GM12878 (cell line): ENCODE results near the gene JAG2. TPM values are rescaled to one million over a fixed set of nuclear protein-coding genes. Genes with fewer than 3 reads are reported as not detected.
A peak's percentile ranks its signal among the peaks of the same experiment; 100 is the strongest.

Experiments
- CBX3 ChIP-seq: fragments of 200-600 bp; sonication (generic); IDR thresholded peaks from 2 replicates; pipeline ENCODE4 v1.6.1; 2016; ENCODE audit warnings: low read depth, borderline replicate concordance
- DPF2 ChIP-seq: fragments of 450-650 bp; IDR thresholded peaks from 2 replicates; pipeline ENCODE4 v1.6.1; 2017; ENCODE audit warnings: mild to moderate bottlenecking
- E2F4 ChIP-seq: IDR thresholded peaks from 2 replicates; pipeline ENCODE4 v1.6.1; 2012; ENCODE audit warnings: low read depth, low read length, improper control_type of control experiment
- GABPA ChIP-seq: IDR thresholded peaks from 2 replicates; pipeline ENCODE4 v1.6.1; 2014; ENCODE audit warnings: antibody characterized with exemption, low read depth, mild to moderate bottlenecking, inconsistent platforms
- HSF1 ChIP-seq: fragments of 150-350 bp; IDR thresholded peaks from 2 replicates; pipeline ENCODE4 v1.6.1; 2014; ENCODE audit warnings: mild to moderate bottlenecking, low read depth, low read length
- MEF2A ChIP-seq: IDR thresholded peaks from 2 replicates; pipeline ENCODE4 v1.6.1; 2011; ENCODE audit warnings: low read depth, mild to moderate bottlenecking, low read length, moderate library complexity; ENCODE audit not compliant: insufficient read depth
- POLR2A ChIP-seq: IDR thresholded peaks from 2 replicates; pipeline ENCODE4 v1.6.1; 2011; ENCODE audit warnings: low read depth, mild to moderate bottlenecking, low read length
- PRDM15 ChIP-seq: fragments of 450-650 bp; formaldehyde crosslinking; IDR thresholded peaks from 2 replicates; pipeline ENCODE4 v1.4.0; 2020; ENCODE audit warnings: mild to moderate bottlenecking, moderate library complexity
- RB1 ChIP-seq: fragments of 450-650 bp; formaldehyde crosslinking; IDR thresholded peaks from 2 replicates; pipeline ENCODE4 v1.6.1; 2017; ENCODE audit warnings: mild to moderate bottlenecking, borderline replicate concordance
- YBX1 ChIP-seq: fragments of 450-650 bp; IDR thresholded peaks from 2 replicates; pipeline ENCODE4 v1.6.1; 2016; ENCODE audit warnings: antibody characterized with exemption
- ZNF622 ChIP-seq: fragments of 450-650 bp; IDR thresholded peaks from 2 replicates; pipeline ENCODE4 v1.6.1; 2017; ENCODE audit warnings: mild to moderate bottlenecking, inconsistent platforms
- ZZZ3 ChIP-seq: IDR thresholded peaks from 2 replicates; pipeline ENCODE4 v1.6.1; 2011; ENCODE audit warnings: low read depth; ENCODE audit not compliant: control insufficient read depth, insufficient read length
- polyA plus RNA-seq, 11 experiments: library from polyadenylated mRNA; depleted of rRNA in 4 of 11; unstranded in 6 of 11; stranded (reverse) in 5 of 11; fragments of >200 nt; fragmentation: Nextera tagmentation in 4 of 11; fragmentation: Illumina TruSeq in 1 of 11; extraction: Ambion mirVana in 4 of 11; extraction: Trizol in 1 of 11; gene quantifications; 1 replicate in 1 of 11; 2 replicates in 10 of 11; pipeline versions ENCODE4 v1.2.1 to v1.2.3, GENCODE V29; 2011 to 2016; ENCODE audit warnings: inconsistent platforms in 2 of 11, missing spikeins in 2 of 11, low read depth in 1 of 11
- total RNA-seq, 4 experiments: library from RNA; depleted of rRNA in 3 of 4; stranded (reverse); fragments of >200 nt in 3 of 4; fragmentation: Illumina TruSeq in 1 of 4; extraction: Trizol in 1 of 4; gene quantifications; 2 replicates each; pipeline versions ENCODE4 v1.2.1 to v1.2.3, GENCODE V29; 2013 to 2021
- TF ChIP-seq, protein P1 (sequence below): fragments of 450-650 bp; IDR thresholded peaks from 2 replicates; pipeline ENCODE4 v1.6.1; 2017; ENCODE audit warnings: low read depth, mild to moderate bottlenecking, moderate library complexity
- TF ChIP-seq, protein P2 (sequence below): fragments of 450-650 bp; IDR thresholded peaks from 2 replicates; pipeline ENCODE4 v1.6.1; 2017; ENCODE audit warnings: mild to moderate bottlenecking

Gene JAG2
- total and polyA plus RNA-seq, 10 of the 15 experiments (the other 5 are each of a cell fraction or from before 2014, with no cell fraction given), result 0.04 to 0.14 (median 0.06) TPM; not detected in 5

GRCh38 chr14:105180592-105181548 is 12.3 kb upstream of the JAG2 start, which contains the start of gene NUDT14 (continued):
- TF ChIP-seq PRDM15 (CRISPR knock-in tag) (no peak), HSF1 (no peak), GABPA (no peak), E2F4 (no peak), ZZZ3 (no peak), POLR2A (peak; percentile 46; the same call in 1 of the 2 replicates), RB1 (no peak), ZNF622 (no peak), CBX3 (no peak), DPF2 (no peak), MEF2A (no peak), YBX1 (no peak)
- TF ChIP-seq, protein P1, sequence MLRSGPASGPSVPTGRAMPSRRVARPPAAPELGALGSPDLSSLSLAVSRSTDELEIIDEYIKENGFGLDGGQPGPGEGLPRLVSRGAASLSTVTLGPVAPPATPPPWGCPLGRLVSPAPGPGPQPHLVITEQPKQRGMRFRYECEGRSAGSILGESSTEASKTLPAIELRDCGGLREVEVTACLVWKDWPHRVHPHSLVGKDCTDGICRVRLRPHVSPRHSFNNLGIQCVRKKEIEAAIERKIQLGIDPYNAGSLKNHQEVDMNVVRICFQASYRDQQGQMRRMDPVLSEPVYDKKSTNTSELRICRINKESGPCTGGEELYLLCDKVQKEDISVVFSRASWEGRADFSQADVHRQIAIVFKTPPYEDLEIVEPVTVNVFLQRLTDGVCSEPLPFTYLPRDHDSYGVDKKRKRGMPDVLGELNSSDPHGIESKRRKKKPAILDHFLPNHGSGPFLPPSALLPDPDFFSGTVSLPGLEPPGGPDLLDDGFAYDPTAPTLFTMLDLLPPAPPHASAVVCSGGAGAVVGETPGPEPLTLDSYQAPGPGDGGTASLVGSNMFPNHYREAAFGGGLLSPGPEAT, result no peak
- TF ChIP-seq, protein P2, sequence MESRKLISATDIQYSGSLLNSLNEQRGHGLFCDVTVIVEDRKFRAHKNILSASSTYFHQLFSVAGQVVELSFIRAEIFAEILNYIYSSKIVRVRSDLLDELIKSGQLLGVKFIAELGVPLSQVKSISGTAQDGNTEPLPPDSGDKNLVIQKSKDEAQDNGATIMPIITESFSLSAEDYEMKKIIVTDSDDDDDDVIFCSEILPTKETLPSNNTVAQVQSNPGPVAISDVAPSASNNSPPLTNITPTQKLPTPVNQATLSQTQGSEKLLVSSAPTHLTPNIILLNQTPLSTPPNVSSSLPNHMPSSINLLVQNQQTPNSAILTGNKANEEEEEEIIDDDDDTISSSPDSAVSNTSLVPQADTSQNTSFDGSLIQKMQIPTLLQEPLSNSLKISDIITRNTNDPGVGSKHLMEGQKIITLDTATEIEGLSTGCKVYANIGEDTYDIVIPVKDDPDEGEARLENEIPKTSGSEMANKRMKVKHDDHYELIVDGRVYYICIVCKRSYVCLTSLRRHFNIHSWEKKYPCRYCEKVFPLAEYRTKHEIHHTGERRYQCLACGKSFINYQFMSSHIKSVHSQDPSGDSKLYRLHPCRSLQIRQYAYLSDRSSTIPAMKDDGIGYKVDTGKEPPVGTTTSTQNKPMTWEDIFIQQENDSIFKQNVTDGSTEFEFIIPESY, result no peak
